NCI-H128 (cell line): ENCODE data around the gene MOG.

Experiments used
- DNase-seq: peaks from one replicate; lab custom pipeline; 2025; ENCODE audit not compliant: unreplicated experiment; lab: John Stamatoyannopoulos, UW

The MOG gene

DNA sequence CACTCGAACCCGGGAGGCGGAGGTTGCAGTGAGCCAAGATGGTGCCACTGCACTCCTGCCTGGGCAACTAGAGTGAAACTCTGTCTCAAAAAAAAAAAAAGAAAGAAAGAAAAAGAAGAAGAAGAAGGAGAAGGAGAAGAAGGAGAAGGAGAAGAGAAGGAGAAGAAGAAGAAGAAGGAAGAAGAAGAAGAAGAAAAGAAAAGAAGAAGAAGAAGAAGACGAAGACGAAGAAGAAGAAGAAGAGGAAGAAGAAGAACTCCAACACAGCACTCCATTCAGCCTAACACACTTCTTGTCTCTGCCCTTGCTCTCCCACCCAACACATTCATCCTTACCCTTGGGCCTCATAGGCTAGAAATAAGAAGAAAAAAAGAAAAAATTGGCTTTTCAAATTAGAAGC lies 17.1 kb downstream of the MOG start:
- no peak for DNase-seq

DNA sequence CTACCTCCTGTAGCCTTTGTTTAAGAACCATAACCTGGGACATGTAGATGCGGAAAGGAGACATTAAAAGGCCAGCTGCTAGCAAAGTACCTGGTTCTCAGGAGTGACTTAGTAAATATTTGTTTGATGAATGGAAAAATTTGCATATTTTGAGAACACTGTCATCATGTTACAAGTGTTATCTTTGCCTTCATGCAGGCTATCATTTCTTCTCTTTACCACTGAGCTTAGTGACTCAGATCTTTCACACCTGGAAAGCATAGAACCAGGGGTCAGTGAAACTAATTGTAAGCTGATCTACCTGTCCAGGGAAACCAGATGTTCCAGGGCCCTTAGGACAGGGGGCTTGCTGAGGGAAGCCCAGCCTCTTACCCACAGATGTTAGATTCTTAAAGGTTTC lies 18.7 kb downstream of the MOG start:
- DNase-seq: no peak

DNA sequence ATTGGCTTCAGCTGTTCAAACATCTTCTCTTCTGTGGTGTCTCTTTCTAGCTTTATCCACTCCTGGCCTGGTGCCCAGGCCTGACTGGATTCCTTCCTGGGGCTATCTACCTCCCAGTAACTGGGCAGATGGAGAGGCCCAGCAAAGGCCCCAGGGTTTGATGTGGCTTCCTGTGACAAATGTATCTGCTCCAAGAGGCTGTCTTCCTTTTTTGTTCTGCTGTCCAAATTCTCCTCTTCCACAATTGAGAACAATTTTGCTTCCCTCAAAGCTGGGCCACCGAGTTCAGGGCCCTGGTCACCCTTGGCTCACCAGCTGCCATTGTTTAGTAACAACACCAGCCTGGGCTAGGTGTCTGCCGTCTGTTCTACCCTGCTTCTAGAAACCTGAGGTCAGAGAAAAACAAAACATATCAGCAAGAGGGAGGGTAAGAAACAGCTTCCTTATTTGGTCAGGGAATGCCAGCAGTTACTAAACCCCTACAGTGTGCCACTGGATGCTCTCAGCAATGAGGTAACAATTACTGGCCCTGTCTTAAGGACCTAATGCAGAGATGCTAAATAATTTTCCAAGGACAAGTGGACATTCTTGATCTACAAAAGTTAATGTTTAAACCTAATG lies 20.2 kb downstream of the MOG start:
- no peak for DNase-seq

- DNase-seq: no peak
Observed at GRCh38 chr6:29678114-29678513, 21.2 kb downstream of the MOG start.

GRCh38 chr6:29679962-29680361 lies 23.1 kb downstream of the MOG start:
- DNase-seq: no peak

DNA sequence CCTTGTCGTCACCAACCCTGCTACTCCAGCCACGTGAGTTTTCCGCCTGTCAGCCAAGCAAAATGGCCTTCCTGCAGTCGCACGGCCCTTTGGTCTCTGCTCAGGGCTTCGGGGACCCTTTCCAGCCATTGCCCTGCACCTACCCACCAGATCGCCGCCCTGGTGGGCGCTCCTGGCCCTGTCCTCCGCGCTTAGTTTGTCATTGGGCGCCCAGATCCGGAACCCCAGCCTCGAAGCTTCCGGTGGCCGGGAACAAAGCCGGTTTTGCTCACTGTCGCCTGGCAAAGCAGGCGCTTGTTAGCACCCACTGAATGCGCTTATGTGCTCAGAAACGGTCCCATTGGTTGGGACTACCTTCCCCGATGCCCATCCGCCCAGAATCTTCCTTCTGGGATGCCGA lies 23.5 kb downstream of the MOG start:
- no peak for DNase-seq

- no peak for DNase-seq
Observed at GRCh38 chr6:29680904-29681303, 24.0 kb downstream of the MOG start, which contains the start of gene ZFP57. TSS of gene ZFP57 (minus strand) at chr6:29681152. CDS start at chr6:29677003, 4,149 bp downstream.

DNA sequence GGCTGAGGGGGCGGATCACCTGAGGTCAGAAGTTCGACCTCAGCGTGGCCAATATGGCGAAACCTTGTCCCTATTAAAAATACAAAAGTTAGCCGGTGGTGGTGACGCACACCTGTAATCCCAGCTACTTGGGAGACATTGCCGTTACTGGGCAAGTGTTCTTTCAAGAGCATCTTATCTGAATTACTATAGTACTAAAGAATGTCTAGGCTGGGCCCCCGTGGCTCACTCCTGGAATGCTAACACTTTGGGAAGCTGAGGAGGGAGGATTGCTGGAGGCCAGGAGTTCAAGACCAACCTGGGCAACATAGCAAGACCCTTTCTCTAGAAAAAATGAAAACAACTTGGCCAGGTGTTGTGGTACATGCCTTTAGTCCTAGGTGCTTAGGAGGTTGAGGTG lies 24.9 kb downstream of the MOG start:
- no peak for DNase-seq

DNA sequence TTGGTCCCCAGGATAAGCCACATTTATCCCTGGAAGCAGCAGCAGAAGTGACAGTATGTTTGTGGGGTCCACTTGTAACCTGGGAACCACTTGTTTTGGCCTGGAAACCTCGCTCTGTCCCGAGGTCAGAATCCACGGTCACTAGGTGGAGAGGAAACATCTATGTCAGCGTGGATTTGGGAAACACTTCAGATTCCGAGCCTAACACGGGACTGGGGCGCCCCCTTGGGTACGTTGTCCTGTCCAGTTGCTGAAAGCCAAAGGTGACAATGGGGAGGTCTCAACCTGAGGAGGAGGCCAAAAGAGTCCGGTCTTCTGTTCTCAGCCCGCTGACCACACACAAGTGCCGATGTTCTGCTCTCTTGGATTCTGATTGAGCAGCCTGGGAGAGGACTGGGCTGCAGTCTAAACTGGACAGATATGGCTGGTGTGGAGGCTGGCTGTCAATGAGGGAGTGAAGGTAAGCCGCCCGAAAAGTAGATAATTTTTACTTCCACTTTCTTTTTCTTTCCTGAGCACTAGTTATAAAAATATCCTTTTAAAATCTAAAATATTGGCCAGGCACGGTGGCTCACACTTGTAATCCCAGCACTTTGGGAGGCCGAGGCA lies 28.9 kb downstream of the MOG start:
- no peak for DNase-seq

- no peak for DNase-seq
Observed at GRCh38 chr6:29694637-29695036, 37.7 kb downstream of the MOG start.

DNA sequence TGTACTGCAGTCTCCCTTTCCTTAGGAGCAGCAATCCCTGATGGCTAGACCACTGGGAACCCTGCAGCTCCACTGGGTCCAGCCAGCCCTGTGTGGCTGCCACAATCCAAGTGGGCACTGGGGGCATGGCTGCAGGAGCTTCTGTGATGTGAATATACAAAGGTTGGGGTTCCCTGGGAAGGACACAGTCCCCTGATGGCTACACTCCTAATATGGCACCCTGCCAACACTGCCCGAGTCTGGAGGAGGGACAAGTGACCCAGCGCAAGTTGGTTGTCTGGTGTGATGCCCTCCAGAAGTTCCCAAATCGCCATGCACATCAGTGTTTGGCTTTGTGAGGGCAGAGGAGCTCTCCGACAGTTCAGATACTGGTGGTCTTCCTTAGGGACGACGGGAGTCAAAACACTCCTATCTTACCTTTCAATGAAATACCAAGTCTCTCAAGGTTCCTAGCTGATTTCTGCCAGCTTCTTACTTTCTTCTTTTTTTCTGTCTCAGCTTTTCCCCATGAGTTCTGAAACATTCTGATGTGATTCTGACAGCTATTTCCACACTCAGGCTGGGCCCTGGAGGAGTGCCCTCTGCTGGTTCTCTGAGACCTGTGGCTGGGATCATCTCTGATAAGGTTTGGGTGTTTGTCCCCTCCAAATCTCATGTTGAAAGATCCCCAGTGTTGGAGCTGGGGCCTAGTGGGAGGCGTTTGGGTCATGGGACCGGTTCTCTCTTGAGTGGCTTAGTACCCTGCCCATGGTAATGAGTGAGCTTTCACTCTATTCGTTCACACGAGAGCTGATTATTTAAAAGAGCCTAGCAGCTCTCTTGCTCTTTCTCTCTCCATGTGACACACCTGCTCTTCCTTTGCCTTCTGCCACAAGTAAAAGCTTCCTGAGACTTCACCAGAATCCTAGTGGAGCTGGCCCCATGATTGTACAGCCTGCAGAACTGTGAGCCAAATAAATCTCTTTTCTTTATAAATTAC lies 39.5 kb downstream of the MOG start:
- DNase-seq: no peak

DNA sequence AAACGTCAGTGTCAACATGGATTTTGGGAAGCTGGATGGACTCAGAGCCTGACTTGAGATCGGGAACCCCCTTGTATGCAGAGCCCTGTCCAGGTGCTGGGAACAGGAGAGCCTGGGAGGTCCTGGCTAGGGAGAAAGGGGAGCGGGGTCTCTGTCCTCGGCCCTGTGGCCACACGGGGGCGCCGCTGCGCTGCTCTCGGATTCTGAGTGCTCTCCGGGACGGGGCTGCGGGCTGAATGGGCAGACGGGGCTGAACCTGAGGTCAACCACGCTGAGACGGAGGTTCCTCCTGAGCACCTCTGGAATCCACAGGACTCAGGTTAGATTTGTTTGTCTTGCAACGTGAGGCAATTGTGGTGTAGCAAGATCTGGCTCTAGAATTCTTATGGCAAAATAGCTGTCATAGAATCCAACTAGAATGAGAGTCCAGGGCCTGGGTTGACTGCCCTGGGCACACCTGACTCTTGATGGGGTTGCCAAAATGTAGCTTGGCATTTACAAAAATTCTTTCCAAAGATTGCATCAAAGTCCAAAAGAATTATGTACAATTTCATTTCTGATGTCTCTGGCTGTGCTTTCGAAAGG lies 45.7 kb downstream of the MOG start:
- DNase-seq: no peak

DNA sequence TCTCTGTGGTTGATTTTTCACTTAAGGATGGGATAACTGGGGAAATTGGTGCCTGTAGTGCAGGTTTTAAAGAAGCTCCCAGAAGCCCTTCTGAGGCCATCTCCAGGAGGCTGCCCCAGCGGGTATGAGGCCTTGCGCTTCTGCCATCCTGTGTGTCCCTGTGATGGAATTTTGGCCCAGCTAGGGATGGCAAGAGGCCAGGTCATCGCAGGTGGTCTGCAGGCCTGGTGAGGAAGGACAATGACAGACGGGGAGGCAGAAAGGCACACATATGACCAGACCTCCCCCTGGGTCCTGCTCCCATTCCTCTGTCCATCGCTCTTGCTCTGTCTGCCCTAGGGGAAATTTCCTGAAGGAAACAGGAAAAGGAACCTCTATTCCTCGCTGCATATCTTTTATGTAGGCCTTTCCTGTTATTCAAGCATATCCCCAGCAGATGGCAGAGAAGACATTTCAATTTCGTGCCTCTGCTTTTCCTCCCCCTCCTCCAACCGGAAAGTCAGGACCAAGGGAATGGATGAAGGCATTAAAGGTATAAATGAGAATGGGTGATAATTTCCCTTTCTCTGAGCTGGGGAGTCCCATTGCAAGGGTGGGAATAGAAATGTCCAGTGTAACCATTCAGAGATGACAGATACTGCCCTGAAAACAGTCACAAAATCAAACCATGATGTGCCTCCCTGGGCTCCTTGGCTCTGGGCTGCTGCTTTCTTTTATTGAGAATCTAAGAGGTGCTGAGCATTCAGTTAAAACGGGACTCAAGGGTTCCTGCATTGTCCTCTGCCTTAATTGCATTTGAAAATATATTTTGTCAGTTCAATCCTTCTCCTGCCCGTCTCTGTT lies 48.7 kb downstream of the MOG start:
- DNase-seq: no peak

- no peak for DNase-seq
Observed at GRCh38 chr6:29708432-29709179, 51.7 kb downstream of the MOG start.

- no peak for DNase-seq
Observed at GRCh38 chr6:29709188-29709587, 52.3 kb downstream of the MOG start.

DNA sequence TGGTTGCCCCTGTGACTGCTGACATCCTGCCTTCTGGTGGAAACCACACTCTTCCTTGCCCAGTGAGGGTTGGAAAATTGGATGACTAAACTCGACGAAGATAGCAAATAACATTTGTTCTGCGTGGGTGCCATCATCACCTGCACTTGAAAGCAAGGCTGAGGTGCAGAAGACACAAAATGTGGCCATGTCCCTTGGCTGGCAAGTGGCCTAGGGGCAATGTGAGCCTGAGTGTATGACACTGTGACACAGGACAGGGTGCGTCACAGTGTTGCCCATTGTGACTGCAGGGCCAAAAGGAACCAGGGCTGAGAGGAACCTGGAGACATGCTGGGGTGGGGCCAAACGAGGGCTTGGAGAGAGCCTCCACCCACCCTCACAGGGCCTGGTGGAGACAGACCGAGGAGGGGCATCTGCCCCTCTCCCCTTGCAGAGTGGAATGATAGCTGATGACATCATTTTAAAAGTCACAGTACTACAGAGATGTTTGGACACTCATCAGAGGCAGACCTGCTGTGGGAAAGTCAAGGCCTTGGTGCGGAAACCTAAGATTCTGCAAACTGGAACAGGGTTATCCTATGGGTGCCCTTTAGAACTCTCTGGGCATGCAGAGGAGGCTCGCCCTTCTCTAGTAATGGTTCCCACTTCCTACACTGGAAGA lies 53.5 kb downstream of the MOG start:
- no peak for DNase-seq

DNA sequence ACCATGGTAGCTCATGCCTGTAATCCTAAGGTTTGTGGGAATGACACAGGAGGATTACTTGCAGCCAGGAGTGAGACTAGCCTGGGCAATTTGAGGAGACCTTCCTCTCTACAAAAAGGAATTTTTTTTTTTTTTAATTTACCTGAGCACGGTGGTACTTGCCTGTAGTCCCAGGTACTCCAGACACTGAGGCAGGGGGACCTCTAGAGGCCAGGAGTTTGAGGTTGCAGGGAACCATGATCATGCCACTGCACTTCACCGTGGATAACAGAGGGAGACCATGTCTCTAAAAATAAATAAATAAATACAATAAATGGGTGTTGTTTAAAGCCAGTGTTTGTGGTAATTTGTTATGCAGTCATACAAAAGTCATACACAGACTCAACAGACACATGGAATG lies 64.0 kb downstream of the MOG start:
- DNase-seq: no peak
